Smooth muscle cell (in vitro differentiated cells): ENCODE results near the gene LLCFC1. TPM values are rescaled to one million over a fixed set of nuclear protein-coding genes. Genes with fewer than 3 reads are reported as not detected.

Source experiments
- DNase-seq: peaks from one replicate; lab custom pipeline; 2025; ENCODE audit not compliant: unreplicated experiment; lab: John Stamatoyannopoulos, UW
- H2AFZ ChIP-seq: fragments of 200-600 bp; sonication (generic); 2 replicates; pipeline ENCODE4 v1.6.0; 2016; ENCODE audit warnings: antibody characterized with exemption, low read depth, mild to moderate bottlenecking
- H3F3A ChIP-seq: fragments of 200-600 bp; sonication (generic); 2 replicates; pipeline ENCODE4 v1.6.0; 2017; ENCODE audit warnings: antibody characterized with exemption, low read depth
- H3K27ac ChIP-seq: fragments of 200-600 bp; sonication (generic); 2 replicates; pipeline ENCODE4 v1.5.1; 2016; ENCODE audit warnings: low read depth, mild to moderate bottlenecking
- H3K27me3 ChIP-seq: fragments of 200-600 bp; sonication (generic); 2 replicates; pipeline ENCODE4 v1.6.1; 2016; ENCODE audit warnings: low read depth, mild to moderate bottlenecking
- H3K36me3 ChIP-seq: fragments of 200-600 bp; sonication (generic); 2 replicates; pipeline ENCODE4 v1.5.1; 2016; ENCODE audit warnings: low read depth
- H3K4me1 ChIP-seq: fragments of 200-600 bp; sonication (generic); 2 replicates; pipeline ENCODE4 v1.5.1; 2016; ENCODE audit warnings: low read depth
- H3K4me2 ChIP-seq: fragments of 200-600 bp; sonication (generic); 2 replicates; pipeline ENCODE4 v1.6.0; 2016; ENCODE audit warnings: mild to moderate bottlenecking
- H3K4me3 ChIP-seq: fragments of 200-600 bp; sonication (generic); 2 replicates; pipeline ENCODE4 v1.5.1; 2016; ENCODE audit warnings: mild to moderate bottlenecking
- H3K79me2 ChIP-seq: fragments of 200-600 bp; sonication (generic); 2 replicates; pipeline ENCODE4 v1.6.0; 2016; ENCODE audit warnings: low read depth, mild to moderate bottlenecking
- H3K9ac ChIP-seq: fragments of 200-600 bp; sonication (generic); 2 replicates; pipeline ENCODE4 v1.6.0; 2016; ENCODE audit warnings: low read depth
- H3K9me3 ChIP-seq: fragments of 200-600 bp; sonication (generic); replicated peaks from 2 replicates; pipeline ENCODE4 v1.5.1; 2016; ENCODE audit warnings: low read depth
- H4K20me1 ChIP-seq: fragments of 200-600 bp; sonication (generic); 2 replicates; pipeline ENCODE4 v1.6.0; 2016; ENCODE audit warnings: low read depth
- CTCF ChIP-seq: fragments of 200-600 bp; sonication (generic); IDR thresholded peaks from 2 replicates; pipeline ENCODE4 v1.5.1; 2017; ENCODE audit warnings: borderline replicate concordance, mild to moderate bottlenecking, antibody characterized with exemption; ENCODE audit not compliant: insufficient read depth, poor library complexity, severe bottlenecking
- WGBS: methylation state at CpG from one replicate; pipeline ENCODE4 v1.1.7; 2016; ENCODE audit warnings: low lambda C conversion rate; 5-methylcytosine and 5-hydroxymethylcytosine counted together
- polyA plus RNA-seq: library from polyadenylated mRNA; unstranded; fragments of >200 nt; fragmentation: Nextera tagmentation; extraction: Ambion mirVana; gene quantifications from 2 replicates; pipeline ENCODE4 v1.2.1, GENCODE V29; 2016
- total RNA-seq: library from RNA; depleted of rRNA; stranded (reverse); fragments of >200 nt; gene quantifications from 2 replicates; pipeline ENCODE4 v1.2.3, GENCODE V29; 2014

LLCFC1 gene
- total and polyA plus RNA-seq, 2 experiments from 2014 or later = not detected

DNA sequence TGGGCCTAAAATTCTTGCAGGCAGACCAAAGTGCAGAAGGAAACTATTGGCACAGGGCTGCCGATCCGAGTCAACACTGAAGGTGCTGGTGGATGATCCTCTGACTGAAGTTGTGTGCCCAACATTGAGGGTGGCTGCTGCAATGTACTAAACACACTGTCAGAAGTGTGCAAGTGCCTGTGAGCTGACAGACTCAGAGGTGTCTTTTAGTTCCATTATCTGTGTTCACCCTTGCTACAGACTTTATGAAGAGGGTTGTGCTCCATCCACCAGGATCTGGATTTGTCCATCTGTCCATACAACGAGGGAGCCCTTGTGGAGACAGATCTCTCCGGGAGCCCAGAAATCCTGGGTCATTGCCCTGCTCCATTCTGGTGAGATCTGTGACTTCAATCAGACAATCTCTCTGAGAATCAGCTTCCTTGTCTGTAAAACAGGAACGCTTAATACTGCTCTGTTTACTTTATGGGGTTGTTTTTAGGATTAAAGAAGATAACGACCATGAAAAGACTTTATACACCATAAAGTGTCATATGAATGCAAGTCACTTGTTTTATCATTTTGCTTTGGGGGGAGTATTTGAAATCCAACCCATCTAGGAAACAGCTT is 44.2 kb upstream of the LLCFC1 start:
- 65% methylated on average over 6 of the region's 6 CpGs for WGBS
- no peak overlapping the region for H3K27ac ChIP-seq
- no peak overlapping the region for H3K4me2 ChIP-seq
- H3K79me2 ChIP-seq = no peaks in the 10 kb centered on the region
- no peaks in the 10 kb centered on the region for H3F3A ChIP-seq
- no peak overlapping the region for H2AFZ ChIP-seq
- no peak for TF ChIP-seq CTCF
- DNase-seq = no peak
- no peaks in the 10 kb centered on the region for H3K36me3 ChIP-seq
- H3K9me3 ChIP-seq = no peaks in the 10 kb centered on the region
- no peaks in the 10 kb centered on the region for H3K4me1 ChIP-seq
- H3K27me3 ChIP-seq = peaks cover 20% of the 10 kb centered on the region
- H3K4me3 ChIP-seq = no peak overlapping the region
- no peaks in the 10 kb centered on the region for H4K20me1 ChIP-seq
- no peak overlapping the region for H3K9ac ChIP-seq

DNA sequence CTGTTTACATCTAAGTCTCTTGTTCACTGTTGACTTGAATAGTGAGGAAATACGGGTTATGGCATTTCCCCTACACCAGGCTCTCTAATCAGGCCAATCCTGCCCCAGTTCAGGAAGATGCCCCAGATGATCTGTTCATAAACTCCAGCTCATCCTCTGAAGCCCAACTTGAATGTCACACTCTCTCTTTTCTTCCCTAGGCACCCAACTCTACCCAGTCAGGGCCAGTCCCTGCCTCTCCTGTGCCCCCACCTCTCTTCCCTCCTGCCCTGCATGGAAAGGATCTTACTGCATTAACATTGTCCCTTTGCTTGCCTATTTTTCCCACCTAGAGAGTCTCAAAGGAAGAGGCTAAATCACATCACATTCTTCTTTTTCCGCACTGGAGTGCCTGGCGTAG is 43.1 kb upstream of the LLCFC1 start:
- H3K79me2 ChIP-seq = no peaks in the 10 kb centered on the region
- 94% methylated on average over 3 of the region's 3 CpGs for WGBS
- DNase-seq = no peak

DNA sequence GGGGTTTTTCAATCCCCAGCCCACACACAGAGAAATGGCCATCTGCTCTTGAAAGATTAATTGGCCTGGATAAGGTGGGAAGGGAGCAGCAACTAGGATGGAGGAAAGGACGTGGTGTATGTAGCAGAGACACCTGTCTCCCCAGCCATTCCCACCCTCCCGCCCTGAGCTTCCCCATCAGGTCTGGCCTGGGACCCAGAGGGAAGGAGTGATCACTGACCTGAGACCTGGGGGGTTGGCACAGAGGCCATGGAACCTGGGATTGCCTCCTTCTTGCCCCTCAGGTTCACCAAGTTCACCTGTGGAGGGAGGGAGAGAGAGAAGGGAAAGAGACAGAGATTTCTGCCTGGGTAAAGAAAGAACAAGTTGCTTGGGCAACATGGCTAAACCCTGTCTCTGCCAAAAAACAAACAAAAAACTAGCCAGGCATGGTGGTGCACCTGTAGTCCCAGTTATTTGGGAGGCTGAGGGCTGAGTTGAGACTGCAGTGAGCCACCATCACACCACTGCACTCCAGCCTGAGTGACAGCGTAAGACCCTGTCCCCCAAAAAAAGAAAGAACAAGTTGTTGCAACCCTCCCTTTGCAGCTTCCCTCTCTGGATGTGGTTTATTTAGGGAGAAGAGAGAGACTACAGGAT is 42.4 kb upstream of the LLCFC1 start:
- Histone ChIP-seq H3K79me2 (no peaks in the 10 kb centered on the region), H2AFZ (no peak overlapping the region), H4K20me1 (no peaks in the 10 kb centered on the region), H3K4me1 (no peaks in the 10 kb centered on the region), H3K36me3 (no peaks in the 10 kb centered on the region), H3K27ac (no peak overlapping the region), H3K9ac (no peak overlapping the region), H3F3A (no peaks in the 10 kb centered on the region), H3K27me3 (peaks cover 16% of the 10 kb centered on the region), H3K9me3 (no peaks in the 10 kb centered on the region), H3K4me3 (no peak overlapping the region), H3K4me2 (no peak overlapping the region)
- TF ChIP-seq CTCF = no peak
- whole genome bisulfite sequencing = 85% methylated on average over 3 of the region's 3 CpGs
- DNase-seq = no peak

More for the DNA sequence above, 43.1 kb upstream of the LLCFC1 start:
- no peak for TF ChIP-seq CTCF
- Histone ChIP-seq H3K4me1 (no peaks in the 10 kb centered on the region), H4K20me1 (no peaks in the 10 kb centered on the region), H3K9ac (no peak overlapping the region), H3K4me3 (no peak overlapping the region), H3K36me3 (no peaks in the 10 kb centered on the region), H3K27ac (no peak overlapping the region), H3K27me3 (peaks cover 20% of the 10 kb centered on the region), H3K4me2 (no peak overlapping the region), H3F3A (no peaks in the 10 kb centered on the region), H2AFZ (no peak overlapping the region), H3K9me3 (no peaks in the 10 kb centered on the region)

- 88% methylated on average over 7 of the region's 7 CpGs for WGBS
- Histone ChIP-seq H3K4me3 (no peak overlapping the region), H3K9ac (no peak overlapping the region), H3K27ac (no peak overlapping the region), H3K9me3 (no peaks in the 10 kb centered on the region), H4K20me1 (no peaks in the 10 kb centered on the region), H3K4me1 (no peaks in the 10 kb centered on the region), H3K27me3 (peaks cover 8% of the 10 kb centered on the region), H2AFZ (no peak overlapping the region), H3K4me2 (no peak overlapping the region), H3F3A (no peaks in the 10 kb centered on the region), H3K79me2 (no peaks in the 10 kb centered on the region), H3K36me3 (no peaks in the 10 kb centered on the region)
- DNase-seq = no peak
- no peak for TF ChIP-seq CTCF
Measured at GRCh38 chr7:142897691-142898090, 41.6 kb upstream of the LLCFC1 start.
